ENCODE results near the gene ALKBH3.

Gene ALKBH3

DNA sequence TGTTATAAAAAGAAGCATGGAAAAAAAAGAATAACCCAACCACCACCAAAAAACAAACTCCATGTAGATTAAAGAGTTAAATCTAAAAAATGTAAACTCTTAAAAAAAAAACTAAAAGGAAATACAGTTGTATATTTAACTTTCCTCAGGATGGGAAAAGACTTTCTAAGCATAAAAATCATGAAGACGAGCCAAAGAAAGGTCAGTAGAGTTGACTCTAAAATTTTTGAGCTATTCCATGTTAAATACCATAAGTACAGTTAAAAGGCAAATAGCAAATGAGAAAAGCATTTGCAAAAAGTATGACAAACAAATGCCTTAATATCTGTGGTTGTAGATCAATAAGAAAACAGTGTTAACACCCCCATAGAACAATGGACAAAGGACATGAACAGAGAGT is 33.8 kb downstream of the ALKBH3 start:
- no peak for DNase-seq (ENCODE audit: low read depth, low spot score)
- Histone ChIP-seq H3K9ac (ENCODE audit: insufficient read length, low read depth) (no peak overlapping the region), H3K4me1 (ENCODE audit: insufficient read depth, insufficient read length) (no peaks in the 10 kb centered on the region), H3K36me3 (ENCODE audit: insufficient read depth, insufficient read length, low read length) (peaks cover 42% of the 10 kb centered on the region), H3K27me3 (ENCODE audit: insufficient read depth, insufficient read length) (no peaks in the 10 kb centered on the region), H3K9me3 (ENCODE audit: insufficient read depth, low read length) (no peaks in the 10 kb centered on the region), H3K4me3 (ENCODE audit: insufficient read length, low read depth) (no peak overlapping the region)
- no peak for TF ChIP-seq YY1 (IDR thresholded peaks at IDR 0.05; ENCODE audit: insufficient read depth, insufficient read length)
- TF ChIP-seq ZNF274 (IDR thresholded peaks at IDR 0.05; ENCODE audit: low read depth, low read length), result no peak
- no peak for TF ChIP-seq SUZ12 (IDR thresholded peaks at IDR 0.05; ENCODE audit: extremely low read depth, insufficient read depth, insufficient read length)

DNA sequence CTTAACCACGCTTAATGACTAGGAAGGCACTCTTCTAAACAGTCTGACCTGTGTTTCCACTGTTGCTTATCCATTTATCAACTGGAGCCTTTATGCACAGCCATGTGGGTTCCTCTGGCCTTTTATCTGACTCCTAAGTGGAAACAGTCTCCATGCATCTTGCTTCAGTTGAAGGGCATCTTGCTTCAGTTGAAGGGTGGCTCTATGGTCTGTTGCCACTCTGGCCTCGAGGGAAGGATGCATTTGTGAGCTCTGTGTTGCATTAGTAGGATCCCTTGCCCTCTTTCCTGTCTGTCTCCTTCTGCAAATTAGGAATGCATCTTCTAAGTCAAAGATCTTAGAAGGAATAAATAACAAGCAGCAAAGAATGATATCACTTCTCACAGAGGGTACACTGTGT is 36.0 kb downstream of the ALKBH3 start:
- Histone ChIP-seq H3K36me3 (ENCODE audit: insufficient read depth, insufficient read length, low read length) (peaks cover 44% of the 10 kb centered on the region), H3K9ac (ENCODE audit: insufficient read length, low read depth) (no peak overlapping the region), H3K4me1 (ENCODE audit: insufficient read depth, insufficient read length) (peaks cover 9% of the 10 kb centered on the region), H3K4me3 (ENCODE audit: insufficient read length, low read depth) (no peak overlapping the region), H3K27me3 (ENCODE audit: insufficient read depth, insufficient read length) (no peaks in the 10 kb centered on the region), H3K9me3 (ENCODE audit: insufficient read depth, low read length) (no peaks in the 10 kb centered on the region)
- no peak for DNase-seq (ENCODE audit: low read depth, low spot score)
- no peak for TF ChIP-seq YY1 (IDR thresholded peaks at IDR 0.05; ENCODE audit: insufficient read depth, insufficient read length)
- TF ChIP-seq ZNF274 (IDR thresholded peaks at IDR 0.05; ENCODE audit: low read depth, low read length), result no peak
- no peak for TF ChIP-seq SUZ12 (IDR thresholded peaks at IDR 0.05; ENCODE audit: extremely low read depth, insufficient read depth, insufficient read length)

DNA sequence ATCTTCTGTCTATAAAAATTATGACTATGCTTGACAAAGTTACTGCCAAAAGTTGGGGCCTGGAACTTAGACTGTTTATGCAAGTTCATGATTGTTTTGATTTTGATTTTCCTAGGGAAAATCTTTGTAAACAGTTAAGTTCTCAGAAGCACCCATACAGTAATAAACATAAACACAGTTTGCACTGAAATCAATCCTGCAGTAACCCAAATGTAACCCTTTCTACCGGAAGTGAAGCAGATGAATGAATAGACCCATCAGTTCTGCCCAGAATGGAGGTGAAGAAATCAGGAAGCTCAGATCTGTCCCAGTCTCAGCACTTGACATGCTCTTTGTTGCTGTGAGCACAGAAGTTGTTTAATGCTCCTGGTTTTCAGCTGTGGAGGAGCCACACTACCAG is 37.2 kb downstream of the ALKBH3 start:
- no peak overlapping the region for H3K4me3 ChIP-seq (ENCODE audit: insufficient read length, low read depth)
- H3K36me3 ChIP-seq (ENCODE audit: insufficient read depth, insufficient read length, low read length), result peaks cover 51% of the 10 kb centered on the region
- DNase-seq (ENCODE audit: low read depth, low spot score), result no peak
- H3K9ac ChIP-seq (ENCODE audit: insufficient read length, low read depth), result no peak overlapping the region
- H3K4me1 ChIP-seq (ENCODE audit: insufficient read depth, insufficient read length), result peaks cover 11% of the 10 kb centered on the region
- no peaks in the 10 kb centered on the region for H3K9me3 ChIP-seq (ENCODE audit: insufficient read depth, low read length)
- no peaks in the 10 kb centered on the region for H3K27me3 ChIP-seq (ENCODE audit: insufficient read depth, insufficient read length)
- TF ChIP-seq YY1 (IDR thresholded peaks at IDR 0.05; ENCODE audit: insufficient read depth, insufficient read length) (no peak), ZNF274 (IDR thresholded peaks at IDR 0.05; ENCODE audit: low read depth, low read length) (no peak), SUZ12 (IDR thresholded peaks at IDR 0.05; ENCODE audit: extremely low read depth, insufficient read depth, insufficient read length) (no peak)

DNA sequence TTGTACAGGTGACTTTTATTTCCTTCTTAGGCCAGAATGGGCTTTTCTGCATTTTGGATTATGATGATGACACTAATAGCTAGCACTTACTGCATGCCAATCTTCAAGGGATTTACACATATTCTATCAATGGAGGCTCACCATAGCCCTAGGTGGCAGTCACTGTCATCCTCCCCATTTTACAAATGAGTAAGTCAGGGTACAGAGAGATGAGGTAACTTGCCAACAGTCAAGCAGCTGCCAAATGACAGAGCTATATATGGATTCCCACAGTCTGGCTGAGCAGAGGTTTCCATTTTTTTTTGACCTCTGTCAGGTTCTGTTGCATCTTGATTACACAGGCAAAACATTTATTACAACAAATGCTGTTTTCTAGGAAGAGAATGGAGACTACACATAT is 38.0 kb downstream of the ALKBH3 start:
- H3K4me1 ChIP-seq (ENCODE audit: insufficient read depth, insufficient read length), result peaks cover 17% of the 10 kb centered on the region

DNA sequence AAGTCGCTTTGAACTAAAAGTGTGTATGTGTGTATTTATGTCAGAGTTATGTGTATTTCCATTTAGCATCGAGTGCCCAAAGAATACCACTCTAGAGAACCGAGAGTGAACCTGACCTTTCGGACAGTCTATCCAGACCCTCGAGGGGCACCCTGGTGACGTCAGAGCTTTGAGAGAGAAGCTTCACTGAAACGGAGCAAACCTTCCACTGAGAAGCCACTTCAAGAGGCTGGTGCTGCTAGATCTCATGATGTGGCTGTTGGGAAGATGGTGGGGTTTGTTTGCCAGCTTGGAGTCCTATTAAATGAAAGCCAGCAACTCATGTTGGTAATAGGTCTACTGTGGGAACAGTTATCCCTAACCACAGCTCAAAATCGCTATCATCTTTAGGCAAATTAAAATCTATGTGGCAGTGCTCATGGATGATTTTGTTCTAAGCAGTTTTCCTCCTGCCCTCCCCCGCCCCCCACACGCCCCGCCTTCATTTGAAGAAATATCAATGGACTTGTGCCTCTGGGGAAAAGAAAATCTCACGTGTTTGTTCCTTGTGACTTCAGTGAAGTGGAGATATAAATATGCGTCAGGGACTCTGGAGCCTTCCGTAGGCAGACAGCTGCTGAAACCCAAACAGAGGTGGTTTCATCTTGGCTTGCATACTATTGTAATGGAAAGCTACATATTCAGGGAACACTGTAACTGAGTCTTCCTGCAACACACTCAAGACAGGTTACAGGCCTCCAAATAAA is 39.4 kb downstream of the ALKBH3 start:
- Histone ChIP-seq H3K4me1 (ENCODE audit: insufficient read depth, insufficient read length) (peaks cover 29% of the 10 kb centered on the region), H3K9ac (ENCODE audit: insufficient read length, low read depth) (no peak overlapping the region), H3K4me3 (ENCODE audit: insufficient read length, low read depth) (no peak overlapping the region), H3K27me3 (ENCODE audit: insufficient read depth, insufficient read length) (no peaks in the 10 kb centered on the region), H3K36me3 (ENCODE audit: insufficient read depth, insufficient read length, low read length) (peaks cover 42% of the 10 kb centered on the region), H3K9me3 (ENCODE audit: insufficient read depth, low read length) (no peaks in the 10 kb centered on the region)
- DNase-seq (ENCODE audit: low read depth, low spot score), result no peak
- TF ChIP-seq SUZ12 (IDR thresholded peaks at IDR 0.05; ENCODE audit: extremely low read depth, insufficient read depth, insufficient read length) (no peak), ZNF274 (IDR thresholded peaks at IDR 0.05; ENCODE audit: low read depth, low read length) (no peak), YY1 (IDR thresholded peaks at IDR 0.05; ENCODE audit: insufficient read depth, insufficient read length) (no peak)

More for the DNA sequence above, 38.0 kb downstream of the ALKBH3 start:
- no peak for DNase-seq (ENCODE audit: low read depth, low spot score)
- Histone ChIP-seq H3K36me3 (ENCODE audit: insufficient read depth, insufficient read length, low read length) (peaks cover 47% of the 10 kb centered on the region), H3K9me3 (ENCODE audit: insufficient read depth, low read length) (no peaks in the 10 kb centered on the region), H3K27me3 (ENCODE audit: insufficient read depth, insufficient read length) (no peaks in the 10 kb centered on the region), H3K4me3 (ENCODE audit: insufficient read length, low read depth) (no peak overlapping the region), H3K9ac (ENCODE audit: insufficient read length, low read depth) (no peak overlapping the region)
- TF ChIP-seq SUZ12 (IDR thresholded peaks at IDR 0.05; ENCODE audit: extremely low read depth, insufficient read depth, insufficient read length) (no peak), ZNF274 (IDR thresholded peaks at IDR 0.05; ENCODE audit: low read depth, low read length) (no peak), YY1 (IDR thresholded peaks at IDR 0.05; ENCODE audit: insufficient read depth, insufficient read length) (no peak)

DNA sequence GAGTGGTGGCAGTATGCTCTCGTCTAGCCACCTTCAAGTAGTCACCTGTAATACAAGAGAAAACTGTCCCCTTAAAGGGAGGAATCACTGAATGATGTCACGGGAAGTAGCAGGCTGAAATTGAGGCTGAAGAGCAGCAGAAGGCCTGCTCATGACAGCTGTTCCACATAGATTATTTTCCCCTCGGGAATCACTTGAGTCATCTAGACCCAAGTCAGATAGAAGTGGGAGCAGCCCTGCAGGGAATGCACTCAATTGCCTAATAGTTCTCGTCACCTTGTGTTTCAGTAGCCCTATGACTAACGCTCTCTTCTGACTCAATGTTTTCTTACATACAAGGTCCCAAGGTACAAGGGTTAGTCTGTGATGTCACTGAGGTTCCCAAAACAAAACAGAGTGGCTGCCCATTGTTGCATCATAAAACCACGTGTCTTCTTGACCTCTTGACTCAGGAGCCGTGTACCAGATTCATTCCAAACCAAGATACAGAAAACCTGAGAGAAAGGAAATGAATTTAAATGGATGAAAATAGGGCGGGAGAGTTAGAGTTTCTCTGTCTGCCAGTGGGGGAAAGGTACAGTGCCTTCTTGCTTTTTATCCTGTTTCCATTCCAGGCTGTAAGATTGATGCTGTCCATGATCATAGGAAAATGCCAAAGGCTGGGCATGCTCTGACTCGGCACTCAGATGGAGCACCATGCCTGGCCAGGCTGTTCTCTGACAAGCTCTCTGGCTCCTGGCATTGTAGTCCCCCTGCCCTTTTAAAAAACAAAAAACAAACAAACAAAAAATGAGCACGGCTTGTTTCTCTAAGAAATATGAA is 40.2 kb downstream of the ALKBH3 start:
- Histone ChIP-seq H3K9ac (ENCODE audit: insufficient read length, low read depth) (no peak overlapping the region), H3K36me3 (ENCODE audit: insufficient read depth, insufficient read length, low read length) (peaks cover 42% of the 10 kb centered on the region), H3K9me3 (ENCODE audit: insufficient read depth, low read length) (no peaks in the 10 kb centered on the region), H3K4me3 (ENCODE audit: insufficient read length, low read depth) (no peak overlapping the region), H3K4me1 (ENCODE audit: insufficient read depth, insufficient read length) (peaks cover 37% of the 10 kb centered on the region), H3K27me3 (ENCODE audit: insufficient read depth, insufficient read length) (no peaks in the 10 kb centered on the region)
- TF ChIP-seq SUZ12 (IDR thresholded peaks at IDR 0.05; ENCODE audit: extremely low read depth, insufficient read depth, insufficient read length), result no peak
- TF ChIP-seq YY1 (IDR thresholded peaks at IDR 0.05; ENCODE audit: insufficient read depth, insufficient read length), result no peak
- TF ChIP-seq ZNF274 (IDR thresholded peaks at IDR 0.05; ENCODE audit: low read depth, low read length), result no peak
- DNase-seq (ENCODE audit: low read depth, low spot score), result no peak

Data from NT2/D1 (cell line).